ENCODE data around the gene PANX2.
A peak's percentile ranks its signal among the peaks of the same experiment; 100 is the strongest.

Gene PANX2

GRCh38 chr22:50198624-50199017 lies 28.1 kb downstream of the PANX2 start:
- Histone ChIP-seq H2AFZ (ENCODE audit: low read depth, low read length) (no peak overlapping the region), H4K8ac (ENCODE audit: low read length) (no peak overlapping the region), H3K9ac (ENCODE audit: low read length) (no peak overlapping the region), H3K27me3 (ENCODE audit: control insufficient read depth in 1 of 2, insufficient read depth in 1 of 2, low read length in 2 of 2) (no peaks in the 10 kb centered on the region), H3K4me3 (ENCODE audit: insufficient read depth in 1 of 2, low read depth in 1 of 2, low read length in 2 of 2) (no peak overlapping the region), H3K23ac (ENCODE audit: low read length in 2 of 2) (no peak overlapping the region), H3K79me1 (replicated peaks; ENCODE audit: low read length, poor library complexity, severe bottlenecking) (peaks cover 32% of the 10 kb centered on the region), H3K4me2 (ENCODE audit: low read length, poor library complexity, severe bottlenecking) (no peak overlapping the region), H3K18ac (ENCODE audit: low read depth in 1 of 2, low read length in 2 of 2) (no peak overlapping the region), H3K27ac (ENCODE audit: low read length, poor library complexity, severe bottlenecking) (no peak overlapping the region), H2BK5ac (ENCODE audit: low read depth, low read length, poor library complexity, severe bottlenecking) (no peak overlapping the region), H3K4me1 (ENCODE audit: control insufficient read depth, insufficient read depth, low read depth, low read length) (peaks cover 21% of the 10 kb centered on the region), H2AK5ac (ENCODE audit: low read length, severe bottlenecking) (no peak overlapping the region), H2BK120ac (ENCODE audit: low read depth, low read length) (no peak overlapping the region), H2BK15ac (ENCODE audit: low read depth, poor library complexity, severe bottlenecking) (no peak overlapping the region), H3K14ac (ENCODE audit: low read length in 2 of 2) (no peak overlapping the region), H2BK12ac (ENCODE audit: low read length in 2 of 2) (no peak overlapping the region), H3K9me3 (ENCODE audit: control insufficient read depth, low read length) (no peaks in the 10 kb centered on the region), H4K91ac (ENCODE audit: low read length) (no peak overlapping the region), H3K36me3 (ENCODE audit: control insufficient read depth in 1 of 2, insufficient read depth in 2 of 2, low read depth in 1 of 2, low read length in 2 of 2) (peaks cover 32 to 56% of the 10 kb centered on the region in 2 experiments), H3K4ac (ENCODE audit: low read depth in 1 of 2, low read length in 2 of 2) (no peak overlapping the region)
- WGBS: 98% methylated on average over 14 of the region's 16 CpGs
- no peak for DNase-seq

- H3K4ac ChIP-seq (ENCODE audit: low read depth in 1 of 2, low read length in 2 of 2): peak overlapping the region in 1 of 2 experiments; percentile 24
- H3K4me2 ChIP-seq (ENCODE audit: low read length, poor library complexity, severe bottlenecking): no peak overlapping the region
- no peak overlapping the region for H3K27ac ChIP-seq (ENCODE audit: low read length, poor library complexity, severe bottlenecking)
- H2BK5ac ChIP-seq (ENCODE audit: low read depth, low read length, poor library complexity, severe bottlenecking): no peak overlapping the region
- no peak overlapping the region for H2BK12ac ChIP-seq (ENCODE audit: low read length in 2 of 2)
- H3K9ac ChIP-seq (ENCODE audit: low read length): peak overlapping the region; percentile 81
- H2BK120ac ChIP-seq (ENCODE audit: low read depth, low read length): no peak overlapping the region
- H3K23ac ChIP-seq (ENCODE audit: low read length in 2 of 2): no peak overlapping the region
- H3K9me3 ChIP-seq (ENCODE audit: control insufficient read depth, low read length): no peaks in the 10 kb centered on the region
- H3K27me3 ChIP-seq (ENCODE audit: control insufficient read depth in 1 of 2, insufficient read depth in 1 of 2, low read length in 2 of 2): no peaks in the 10 kb centered on the region
- no peak overlapping the region for H2BK15ac ChIP-seq (ENCODE audit: low read depth, poor library complexity, severe bottlenecking)
- H3K4me1 ChIP-seq (ENCODE audit: control insufficient read depth, insufficient read depth, low read depth, low read length): peaks cover 21% of the 10 kb centered on the region
- no peak overlapping the region for H3K14ac ChIP-seq (ENCODE audit: low read length in 2 of 2)
- peaks cover 28 to 49% of the 10 kb centered on the region in 2 experiments for H3K36me3 ChIP-seq (ENCODE audit: control insufficient read depth in 1 of 2, insufficient read depth in 2 of 2, low read depth in 1 of 2, low read length in 2 of 2)
- H2AK5ac ChIP-seq (ENCODE audit: low read length, severe bottlenecking): no peak overlapping the region
- DNase-seq: no peak
- H2AFZ ChIP-seq (ENCODE audit: low read depth, low read length): no peak overlapping the region
- H4K8ac ChIP-seq (ENCODE audit: low read length): no peak overlapping the region
- H3K79me1 ChIP-seq (replicated peaks; ENCODE audit: low read length, poor library complexity, severe bottlenecking): peaks cover 26% of the 10 kb centered on the region
- H3K18ac ChIP-seq (ENCODE audit: low read depth in 1 of 2, low read length in 2 of 2): no peak overlapping the region
- 94% methylated on average over 18 of the region's 18 CpGs for WGBS
- H3K4me3 ChIP-seq (ENCODE audit: insufficient read depth in 1 of 2, low read depth in 1 of 2, low read length in 2 of 2): peak overlapping the region in 1 of 2 experiments; percentile 78
- H4K91ac ChIP-seq (ENCODE audit: low read length): no peak overlapping the region
These were observed 28.8 kb downstream of the PANX2 start for GRCh38 chr22:50199251-50199721.

- Histone ChIP-seq H3K4me1 (ENCODE audit: control insufficient read depth, insufficient read depth, low read depth, low read length) (peaks cover 19% of the 10 kb centered on the region), H3K4me3 (ENCODE audit: insufficient read depth in 1 of 2, low read depth in 1 of 2, low read length in 2 of 2) (peak overlapping the region; percentile 78 to 81), H2AK5ac (ENCODE audit: low read length, severe bottlenecking) (no peak overlapping the region), H3K4me2 (ENCODE audit: low read length, poor library complexity, severe bottlenecking) (peak overlapping the region; percentile 98), H2BK15ac (ENCODE audit: low read depth, poor library complexity, severe bottlenecking) (no peak overlapping the region), H4K91ac (ENCODE audit: low read length) (no peak overlapping the region), H2BK5ac (ENCODE audit: low read depth, low read length, poor library complexity, severe bottlenecking) (no peak overlapping the region), H3K27me3 (ENCODE audit: control insufficient read depth in 1 of 2, insufficient read depth in 1 of 2, low read length in 2 of 2) (no peaks in the 10 kb centered on the region), H3K9ac (ENCODE audit: low read length) (peak overlapping the region; percentile 81), H3K18ac (ENCODE audit: low read depth in 1 of 2, low read length in 2 of 2) (peak overlapping the region in 1 of 2 experiments; percentile 61), H3K4ac (ENCODE audit: low read depth in 1 of 2, low read length in 2 of 2) (peak overlapping the region in 1 of 2 experiments; percentile 85), H2AFZ (ENCODE audit: low read depth, low read length) (no peak overlapping the region), H3K14ac (ENCODE audit: low read length in 2 of 2) (no peak overlapping the region), H3K9me3 (ENCODE audit: control insufficient read depth, low read length) (no peaks in the 10 kb centered on the region), H3K23ac (ENCODE audit: low read length in 2 of 2) (peak overlapping the region in 1 of 2 experiments; percentile 74), H3K79me1 (replicated peaks; ENCODE audit: low read length, poor library complexity, severe bottlenecking) (peaks cover 27% of the 10 kb centered on the region), H2BK120ac (ENCODE audit: low read depth, low read length) (no peak overlapping the region), H4K8ac (ENCODE audit: low read length) (no peak overlapping the region), H3K27ac (ENCODE audit: low read length, poor library complexity, severe bottlenecking) (no peak overlapping the region), H3K36me3 (ENCODE audit: control insufficient read depth in 1 of 2, insufficient read depth in 2 of 2, low read depth in 1 of 2, low read length in 2 of 2) (peaks cover 26 to 43% of the 10 kb centered on the region in 2 experiments), H2BK12ac (ENCODE audit: low read length in 2 of 2) (peak overlapping the region in 1 of 2 experiments; percentile 23)
- peak; percentile 48 for DNase-seq
- WGBS: 13% methylated on average over 21 of the region's 34 CpGs
These were observed 29.4 kb downstream of the PANX2 start for GRCh38 chr22:50199829-50200460.

- no peak within 1 kb of the TSS for H2AK5ac ChIP-seq (ENCODE audit: low read length, severe bottlenecking)
- H3K36me3 ChIP-seq (ENCODE audit: control insufficient read depth in 1 of 2, insufficient read depth in 2 of 2, low read depth in 1 of 2, low read length in 2 of 2): peaks cover 24 to 42% of the 10 kb centered on the region in 2 experiments
- H3K4me2 ChIP-seq (ENCODE audit: low read length, poor library complexity, severe bottlenecking): peak within 1 kb of the TSS; percentile 98
- 0% methylated on average over 42 of the region's 105 CpGs for WGBS
- peak within 1 kb of the TSS; percentile 93 for H4K91ac ChIP-seq (ENCODE audit: low read length)
- peak within 1 kb of the TSS; percentile 88 to 93 for H3K4me3 ChIP-seq (ENCODE audit: insufficient read depth in 1 of 2, low read depth in 1 of 2, low read length in 2 of 2)
- peak within 1 kb of the TSS; percentile 85 for H3K9ac ChIP-seq (ENCODE audit: low read length)
- peak within 1 kb of the TSS in 1 of 2 experiments; percentile 23 for H2BK12ac ChIP-seq (ENCODE audit: low read length in 2 of 2)
- H3K18ac ChIP-seq (ENCODE audit: low read depth in 1 of 2, low read length in 2 of 2): peak within 1 kb of the TSS; percentile 65 to 66
- H3K4ac ChIP-seq (ENCODE audit: low read depth in 1 of 2, low read length in 2 of 2): peak within 1 kb of the TSS; percentile 76 to 85
- DNase-seq: peak; percentile 87
- no peaks in the 10 kb centered on the region for H3K27me3 ChIP-seq (ENCODE audit: control insufficient read depth in 1 of 2, insufficient read depth in 1 of 2, low read length in 2 of 2)
- peaks cover 19% of the 10 kb centered on the region for H3K4me1 ChIP-seq (ENCODE audit: control insufficient read depth, insufficient read depth, low read depth, low read length)
- H2BK120ac ChIP-seq (ENCODE audit: low read depth, low read length): no peak within 1 kb of the TSS
- no peak within 1 kb of the TSS for H2BK5ac ChIP-seq (ENCODE audit: low read depth, low read length, poor library complexity, severe bottlenecking)
- H2AFZ ChIP-seq (ENCODE audit: low read depth, low read length): peak within 1 kb of the TSS; percentile 81
- no peaks in the 10 kb centered on the region for H3K9me3 ChIP-seq (ENCODE audit: control insufficient read depth, low read length)
- peaks cover 31% of the 10 kb centered on the region for H3K79me1 ChIP-seq (replicated peaks; ENCODE audit: low read length, poor library complexity, severe bottlenecking)
- H3K23ac ChIP-seq (ENCODE audit: low read length in 2 of 2): peak within 1 kb of the TSS in 1 of 2 experiments; percentile 84
- peak within 1 kb of the TSS; percentile 64 for H2BK15ac ChIP-seq (ENCODE audit: low read depth, poor library complexity, severe bottlenecking)
- no peak within 1 kb of the TSS for H3K27ac ChIP-seq (ENCODE audit: low read length, poor library complexity, severe bottlenecking)
- peak within 1 kb of the TSS; percentile 59 to 75 for H3K14ac ChIP-seq (ENCODE audit: low read length in 2 of 2)
- peak within 1 kb of the TSS; percentile 88 for H4K8ac ChIP-seq (ENCODE audit: low read length)
These were observed 30.1 kb downstream of the PANX2 start, which contains the start of gene SELENOO for GRCh38 chr22:50200461-50201190. Gene SELENOO (plus strand): TSS chr22:50201011. CDS start chr22:50201037, 26 bp downstream.
